GM19372 (cell line): ENCODE results near the gene PDZRN3.

Experiments used
- ATAC-seq: cut with Tn5 transposase; IDR thresholded peaks from one replicate; pipeline ENCODE4 v1.9.1; 2021; ENCODE audit warnings: mild to moderate bottlenecking, low read depth, moderate library complexity; ENCODE audit not compliant: unreplicated experiment

PDZRN3 gene

GRCh38 chr3:73561494-73561893 lies 63.2 kb downstream of the PDZRN3 start:
- no peak for ATAC-seq

GRCh38 chr3:73559749-73560148 lies 65.0 kb downstream of the PDZRN3 start:
- ATAC-seq, result no peak

GRCh38 chr3:73558727-73559075 lies 66.0 kb downstream of the PDZRN3 start:
- no peak for ATAC-seq

- ATAC-seq, result no peak
Observed at GRCh38 chr3:73557986-73558726, 66.6 kb downstream of the PDZRN3 start.

- ATAC-seq, result no peak
Observed at GRCh38 chr3:73556520-73557372, 68.0 kb downstream of the PDZRN3 start.

- no peak for ATAC-seq
Observed at GRCh38 chr3:73555076-73555475, 69.7 kb downstream of the PDZRN3 start.

GRCh38 chr3:73552700-73553099 lies 72.0 kb downstream of the PDZRN3 start:
- no peak for ATAC-seq

- no peak for ATAC-seq
Observed at GRCh38 chr3:73550032-73550431, 74.7 kb downstream of the PDZRN3 start.

- ATAC-seq, result no peak
Observed at GRCh38 chr3:73549051-73549600, 75.6 kb downstream of the PDZRN3 start.

GRCh38 chr3:73548436-73548835 lies 76.3 kb downstream of the PDZRN3 start:
- ATAC-seq, result no peak

GRCh38 chr3:73547427-73548248 lies 77.1 kb downstream of the PDZRN3 start:
- ATAC-seq, result no peak

GRCh38 chr3:73546961-73547360 lies 77.8 kb downstream of the PDZRN3 start:
- ATAC-seq, result no peak

GRCh38 chr3:73543412-73543811 lies 81.3 kb downstream of the PDZRN3 start:
- no peak for ATAC-seq

GRCh38 chr3:73542136-73542535 lies 82.6 kb downstream of the PDZRN3 start:
- ATAC-seq, result no peak

- ATAC-seq, result no peak
Observed at GRCh38 chr3:73540969-73541740, 83.6 kb downstream of the PDZRN3 start.

GRCh38 chr3:73538486-73538885 lies 86.3 kb downstream of the PDZRN3 start:
- no peak for ATAC-seq

- ATAC-seq, result no peak
Observed at GRCh38 chr3:73536952-73537351, 87.8 kb downstream of the PDZRN3 start.

- no peak for ATAC-seq
Observed at GRCh38 chr3:73536336-73536895, 88.3 kb downstream of the PDZRN3 start.

GRCh38 chr3:73535931-73536330 lies 88.8 kb downstream of the PDZRN3 start:
- no peak for ATAC-seq

GRCh38 chr3:73535137-73535536 lies 89.6 kb downstream of the PDZRN3 start:
- ATAC-seq, result no peak
